HG03097 (cell line): ENCODE results near the gene TMTC2.
"Not testable (repeated sequence)": the region's sequence is repeated elsewhere in the genome, so short reads cannot be mapped to it uniquely, and the experiment has no call there.

Experiments used
- ATAC-seq: cut with Tn5 transposase; IDR thresholded peaks from one replicate; pipeline ENCODE4 v1.9.1; 2021; ENCODE audit not compliant: unreplicated experiment, low FRiP score

The TMTC2 gene

DNA sequence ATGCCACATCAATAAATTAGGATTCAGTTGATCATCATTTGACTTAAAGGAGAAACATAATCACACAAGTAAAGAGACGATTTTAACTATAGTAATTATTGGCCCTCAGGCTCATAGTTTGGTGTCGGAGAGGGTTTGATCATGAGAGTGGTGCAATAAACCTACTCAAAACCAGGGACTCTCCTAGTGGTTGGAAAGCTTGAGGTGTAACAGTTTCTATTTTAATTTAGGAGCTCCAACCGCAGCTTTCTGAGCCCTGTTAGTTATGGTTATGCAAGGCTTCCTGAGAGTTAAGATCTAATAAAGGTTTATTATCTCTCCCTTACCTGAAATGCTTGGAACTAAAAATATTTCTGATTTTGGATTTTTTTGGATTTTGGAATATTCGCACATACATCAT is 36.4 kb downstream of the TMTC2 start:
- ATAC-seq: no peak

DNA sequence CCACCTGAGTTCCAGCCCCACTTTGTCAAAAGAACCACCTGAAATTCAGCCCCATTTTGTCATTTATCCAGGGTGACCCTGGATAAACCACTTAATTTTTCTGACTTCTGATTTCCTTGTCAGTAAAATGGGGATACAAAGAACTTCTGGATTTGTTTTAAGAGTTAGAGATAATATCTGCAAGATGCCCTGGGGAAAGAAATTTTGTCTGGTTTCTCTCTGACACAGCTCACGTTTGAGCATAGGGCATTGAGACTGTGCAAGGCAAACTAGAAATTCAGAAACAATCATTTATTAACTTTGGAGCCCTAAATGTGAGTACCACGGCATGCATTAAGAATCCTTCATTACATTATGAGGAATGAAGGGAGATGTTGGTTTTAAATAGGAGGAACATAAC is 37.2 kb downstream of the TMTC2 start:
- no peak for ATAC-seq

DNA sequence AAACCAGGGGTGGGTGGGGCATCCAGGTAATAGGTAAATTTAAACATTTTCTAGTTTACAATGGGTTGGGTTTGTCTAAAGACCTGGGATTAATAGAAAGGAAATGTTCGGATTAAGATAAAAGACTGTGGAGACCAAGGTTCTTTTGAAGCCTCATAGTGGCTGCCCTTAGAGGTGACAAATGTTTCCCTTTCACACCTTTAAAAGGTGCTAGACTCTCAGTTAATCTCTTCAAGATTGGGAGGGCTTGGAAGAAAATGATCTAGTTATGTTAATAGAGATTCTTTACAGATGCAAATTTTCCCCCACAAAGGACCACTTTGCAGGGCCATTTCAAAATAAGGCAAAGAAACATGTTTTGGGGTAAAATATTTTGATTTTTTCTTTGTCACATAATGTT is 39.0 kb downstream of the TMTC2 start:
- no peak for ATAC-seq

DNA sequence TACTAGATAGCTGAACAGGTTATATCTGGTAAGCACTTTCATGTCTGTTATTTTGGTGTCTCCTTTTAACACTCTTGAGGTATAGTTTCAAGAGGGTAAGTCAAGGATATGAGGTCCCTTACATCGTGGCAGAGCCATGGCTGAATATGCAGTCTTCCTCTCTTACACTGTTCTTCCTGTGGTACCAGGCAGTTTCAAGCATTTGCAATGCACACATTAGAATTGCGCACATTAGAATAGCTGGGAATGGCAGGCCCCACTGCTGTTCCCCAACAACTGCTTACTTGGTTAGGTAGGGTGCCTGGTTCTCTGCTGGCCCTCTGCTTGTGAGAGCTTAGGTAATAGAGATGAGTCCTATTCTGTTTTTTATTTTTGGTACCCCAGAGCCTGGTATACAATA is 41.2 kb downstream of the TMTC2 start:
- ATAC-seq: no peak

DNA sequence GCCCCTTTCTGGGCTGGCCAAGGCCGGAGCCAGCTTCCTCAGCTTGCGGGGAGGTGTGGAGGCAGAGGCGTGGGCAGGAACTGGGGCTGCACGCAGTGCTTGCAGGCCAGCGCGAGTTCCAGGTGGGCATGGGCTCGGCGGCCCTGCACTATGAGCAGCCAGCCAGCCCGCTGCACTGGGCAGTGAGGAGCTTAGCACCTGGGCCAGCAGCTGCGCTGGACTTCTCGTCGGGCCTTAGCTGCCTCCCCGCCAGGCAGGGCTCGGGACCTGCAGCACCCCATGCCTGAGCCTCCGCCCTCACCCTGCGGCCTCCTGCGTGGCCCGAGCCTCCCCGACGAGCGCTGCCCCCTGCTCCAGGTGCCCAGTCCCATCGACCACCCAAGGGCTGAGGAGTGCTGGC is 42.0 kb downstream of the TMTC2 start:
- ATAC-seq: no peak

DNA sequence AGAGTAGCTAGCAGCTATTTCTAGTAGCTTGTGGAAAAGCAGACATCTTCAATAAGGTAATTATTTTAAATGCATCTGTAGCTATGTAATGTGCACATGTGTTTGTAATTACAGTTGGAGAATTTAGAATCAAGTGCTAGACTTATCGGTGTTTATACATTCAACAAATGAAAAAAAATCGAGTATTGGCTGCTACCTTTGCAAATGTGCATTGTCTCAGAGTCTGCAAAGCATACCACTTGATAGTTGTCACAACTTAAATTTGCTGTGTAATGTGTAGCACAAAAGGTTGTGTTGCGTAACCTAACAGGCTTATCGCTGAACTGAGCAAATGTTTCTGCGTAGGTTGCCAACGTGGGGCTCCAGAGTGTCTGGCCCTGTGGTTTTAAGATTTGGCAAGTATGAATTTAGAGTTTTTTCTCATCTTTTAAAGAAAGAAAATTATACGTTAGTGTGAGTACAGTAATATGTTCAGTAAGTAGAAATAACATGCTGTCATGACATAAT is 44.3 kb downstream of the TMTC2 start:
- no peak for ATAC-seq

DNA sequence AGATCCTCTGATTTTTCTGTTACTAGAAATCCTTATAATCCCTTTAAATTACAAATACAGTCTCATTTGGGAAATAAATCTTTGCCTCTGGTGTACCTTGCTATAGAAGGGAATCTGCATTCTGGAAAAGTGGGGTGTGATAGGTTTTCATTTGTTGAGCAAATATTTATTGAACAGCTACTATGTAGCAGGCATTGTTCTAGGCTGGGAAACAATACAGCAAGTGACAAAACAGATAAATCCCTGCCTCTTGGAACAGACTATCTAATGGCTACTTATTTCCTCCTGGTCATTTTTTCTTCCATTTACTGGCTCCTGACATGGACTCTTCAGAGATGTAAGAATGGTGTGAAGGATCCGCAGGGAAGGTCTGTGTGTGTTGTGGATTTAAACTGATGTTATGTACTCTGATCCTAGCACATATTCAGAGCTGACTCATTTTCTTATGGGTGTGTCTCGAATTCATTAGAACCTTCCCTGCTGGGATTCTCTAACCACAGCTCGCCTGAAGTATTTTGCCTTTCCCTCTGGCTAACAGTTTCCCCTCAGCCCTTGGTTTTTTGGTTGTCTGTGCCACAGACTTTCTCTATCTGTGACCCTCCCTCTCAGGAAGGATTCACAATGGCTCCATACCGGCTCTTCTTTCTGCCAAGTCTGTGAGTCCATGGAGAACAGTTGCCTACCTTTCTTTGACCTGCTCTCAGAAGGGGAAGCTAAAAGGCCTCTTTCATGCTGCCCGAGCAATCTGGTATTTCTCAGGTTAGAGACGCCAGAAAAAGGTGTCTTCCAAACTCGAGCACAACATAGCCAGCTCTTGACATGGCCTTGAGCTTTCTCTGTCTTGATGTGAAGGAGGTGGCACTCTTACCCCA is 53.7 kb downstream of the TMTC2 start:
- ATAC-seq: no peak

DNA sequence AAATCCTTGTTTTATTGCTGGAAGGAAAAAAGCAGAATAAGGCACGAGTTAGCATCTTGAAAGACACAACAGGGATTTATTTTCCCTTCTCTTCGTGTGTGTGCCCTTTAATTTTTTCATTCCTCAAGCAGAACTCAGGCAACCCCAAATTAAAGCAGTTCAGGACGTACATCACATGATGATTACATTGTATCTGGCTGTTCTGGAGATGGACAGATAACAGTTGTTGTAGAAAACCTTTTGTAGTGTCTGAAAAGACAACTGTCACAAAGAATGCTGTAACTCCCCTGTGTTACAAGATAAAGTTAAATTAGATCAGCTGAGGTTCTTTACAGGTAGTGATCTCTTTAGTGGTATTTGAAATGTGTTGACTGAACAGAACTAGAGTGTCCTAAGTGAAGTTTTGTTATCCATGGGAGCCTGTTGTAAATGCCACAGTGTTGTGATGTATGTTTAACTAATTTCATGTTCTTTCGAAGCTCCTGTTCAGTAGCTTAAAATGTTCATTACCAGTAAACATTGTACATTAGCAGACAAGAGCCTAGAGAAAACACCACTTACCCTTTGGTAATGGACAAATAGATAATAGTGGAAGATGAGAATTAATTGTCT is 58.5 kb downstream of the TMTC2 start:
- no peak for ATAC-seq

DNA sequence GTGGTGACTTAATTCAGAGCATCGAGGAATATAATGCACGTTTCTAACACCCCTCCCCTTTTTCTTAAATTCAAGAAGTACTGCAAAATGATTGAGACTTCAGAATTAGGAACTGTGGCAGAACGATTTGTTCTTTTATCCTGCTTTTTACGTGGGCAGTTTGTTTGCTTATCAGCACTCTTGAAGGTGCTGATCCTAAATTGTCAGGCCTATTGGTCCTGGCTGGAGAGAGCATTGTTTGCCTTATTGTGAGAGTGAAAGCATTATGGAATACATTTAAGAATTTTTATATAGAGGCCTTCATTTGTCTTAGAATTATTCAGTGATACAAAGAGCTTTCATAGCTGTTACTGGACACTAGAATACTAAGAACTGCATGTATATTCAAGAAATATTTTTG is 59.1 kb downstream of the TMTC2 start:
- no peak for ATAC-seq

DNA sequence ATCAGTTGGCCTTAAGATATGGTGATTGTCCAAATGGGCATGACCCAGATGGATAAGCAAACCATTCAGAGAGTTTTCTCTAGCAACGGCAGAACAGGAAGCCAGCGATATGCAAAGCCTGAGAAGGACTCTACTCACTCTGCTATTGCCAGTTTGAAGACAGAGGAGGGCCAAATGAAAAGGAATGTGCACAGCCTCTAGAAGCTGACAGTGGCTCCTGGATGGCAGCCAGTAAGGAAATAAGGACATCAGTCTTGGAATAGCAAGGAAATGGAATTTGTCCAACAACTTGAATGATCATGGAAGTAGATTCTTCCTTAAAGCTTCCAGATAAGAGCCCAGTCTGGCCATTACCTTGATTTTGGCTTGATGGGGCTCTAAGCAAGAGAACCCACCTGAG is 60.0 kb downstream of the TMTC2 start:
- no peak for ATAC-seq

DNA sequence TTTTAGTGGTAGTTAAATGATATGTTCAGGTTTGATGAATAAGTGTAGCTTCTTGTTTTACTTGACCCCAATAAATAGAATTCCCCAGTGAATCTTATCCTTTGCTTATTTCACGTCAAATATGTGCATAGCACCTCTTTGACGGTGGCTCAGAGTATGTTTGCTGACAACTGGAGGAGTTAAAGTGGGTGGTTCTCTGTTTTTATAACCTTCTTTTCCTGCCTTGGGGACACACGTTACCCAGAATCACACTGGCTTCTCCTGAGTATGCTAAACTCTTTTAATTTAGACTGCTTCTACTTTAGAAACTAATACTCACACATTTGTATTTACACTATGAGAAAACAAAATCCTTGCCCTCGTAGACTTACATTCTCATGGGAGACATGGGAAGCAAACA is 62.3 kb downstream of the TMTC2 start:
- no peak for ATAC-seq

DNA sequence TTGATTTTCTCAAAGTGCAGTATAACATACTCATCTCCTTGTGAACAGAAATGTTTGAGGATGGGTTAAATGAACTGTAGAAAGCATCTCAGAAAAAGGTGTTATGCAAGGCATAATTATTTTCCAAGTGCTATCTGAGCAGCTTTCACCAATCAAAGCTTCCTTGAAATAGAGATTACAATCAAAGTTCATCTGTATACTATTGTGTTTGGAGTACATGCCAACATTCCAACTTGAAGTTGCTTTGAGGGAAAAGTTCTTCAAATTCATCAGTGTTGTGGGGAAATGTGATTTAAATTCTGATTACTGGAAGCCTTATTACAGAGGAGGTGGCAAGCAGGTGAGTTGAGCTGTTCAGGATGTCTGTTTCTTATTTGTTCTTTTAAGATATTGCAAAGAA is 68.2 kb downstream of the TMTC2 start:
- ATAC-seq: no peak

DNA sequence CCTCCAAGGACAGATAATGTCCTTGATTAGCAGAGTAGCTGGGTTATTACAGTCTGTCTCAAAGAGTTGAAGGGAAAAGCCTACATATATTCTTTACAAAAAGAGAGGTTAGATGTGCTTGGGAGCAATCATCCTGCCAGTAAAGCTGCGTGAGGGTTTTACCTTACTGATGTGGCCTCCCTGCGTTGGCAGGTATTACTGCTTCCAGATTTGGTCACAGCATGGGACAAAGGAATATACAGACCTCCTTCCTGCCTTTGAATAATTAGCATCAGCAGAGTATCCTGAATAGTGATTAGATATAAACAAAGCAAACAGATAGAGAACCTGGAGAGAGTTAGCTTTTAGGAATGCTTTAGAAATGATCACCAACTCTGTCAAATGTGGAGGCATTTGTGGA is 69.6 kb downstream of the TMTC2 start:
- no peak for ATAC-seq

DNA sequence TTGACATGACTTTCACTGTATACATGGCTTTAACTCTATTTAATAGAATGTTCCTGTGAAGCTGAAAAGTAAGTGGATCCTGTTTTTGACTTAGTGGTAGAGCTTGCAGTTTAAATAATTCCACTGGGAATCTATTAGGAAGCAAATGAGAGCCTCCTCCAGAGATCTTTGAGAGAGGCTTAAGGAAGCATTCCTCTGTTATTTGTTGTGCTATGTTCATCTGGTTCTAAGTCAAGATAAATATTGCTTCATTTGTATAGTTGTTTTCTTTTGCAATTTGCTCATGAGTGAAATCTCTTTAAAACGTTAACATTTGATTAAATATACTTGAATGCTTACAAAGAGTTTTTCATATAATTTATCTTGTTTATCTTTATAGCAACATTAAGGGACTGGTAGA is 70.4 kb downstream of the TMTC2 start:
- ATAC-seq: no peak

DNA sequence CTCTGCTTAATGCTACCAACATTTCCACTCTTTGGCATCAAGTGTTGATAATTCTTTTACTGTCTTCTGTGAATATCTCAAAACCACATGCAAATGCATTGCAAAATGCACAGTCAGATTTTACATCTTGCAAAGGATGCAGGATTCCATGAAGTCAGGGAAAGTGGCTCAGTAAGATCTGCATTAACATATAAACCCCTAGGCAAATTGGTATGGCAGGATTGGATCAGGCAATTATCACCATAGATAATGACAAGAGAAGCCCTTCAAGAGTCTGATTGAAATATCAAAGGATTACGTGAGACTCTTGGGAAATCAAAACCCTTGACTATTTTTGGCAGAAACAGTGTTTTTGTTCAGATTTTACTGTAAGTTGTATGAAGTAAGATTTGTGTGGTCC is 71.0 kb downstream of the TMTC2 start:
- ATAC-seq: no peak

DNA sequence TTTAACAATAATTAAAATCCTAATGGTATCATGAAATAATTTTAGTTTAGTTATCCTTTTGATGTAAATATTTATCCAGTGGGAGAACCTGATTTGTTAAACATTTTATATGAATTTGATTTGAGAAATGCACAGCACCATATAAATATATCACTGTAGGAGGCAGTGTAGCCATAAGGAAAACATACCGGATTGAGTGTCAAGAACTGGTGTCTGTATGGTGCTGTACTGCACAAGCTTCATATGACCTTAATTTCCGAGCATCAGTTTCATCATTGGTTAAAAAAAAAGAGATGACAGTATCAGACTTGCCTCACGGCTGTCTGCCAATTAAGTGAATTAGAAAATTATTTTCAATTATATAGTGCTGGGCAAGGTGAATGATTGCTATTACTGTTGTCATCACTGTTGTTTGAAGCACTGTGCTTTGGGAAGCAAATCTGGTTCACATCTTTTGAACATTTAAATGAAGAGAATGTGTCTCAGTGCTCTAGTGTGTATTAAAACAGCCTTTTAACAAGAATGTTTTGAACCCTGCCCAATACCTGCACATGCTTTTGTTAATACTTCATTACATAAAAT is 72.1 kb downstream of the TMTC2 start:
- ATAC-seq: no peak

DNA sequence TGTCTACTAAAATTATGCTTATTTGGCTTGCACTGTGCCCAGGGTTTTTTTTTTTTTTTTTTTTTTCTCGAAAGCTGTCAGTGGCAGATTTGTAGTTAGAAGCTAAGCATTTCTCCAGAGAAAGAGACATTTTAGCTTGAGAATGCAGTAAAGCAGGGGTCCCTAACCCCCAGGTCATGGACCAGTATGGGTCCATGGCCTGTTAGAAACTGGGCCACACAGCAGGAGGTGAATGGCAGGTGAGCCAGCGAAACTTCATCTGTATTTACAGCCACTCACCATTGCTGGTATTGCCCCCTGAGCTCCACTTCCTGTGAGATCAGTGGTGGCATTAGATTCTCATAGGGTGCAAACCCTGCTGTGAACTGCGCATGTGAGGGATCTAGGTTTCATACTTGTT is 73.7 kb downstream of the TMTC2 start:
- no peak for ATAC-seq

DNA sequence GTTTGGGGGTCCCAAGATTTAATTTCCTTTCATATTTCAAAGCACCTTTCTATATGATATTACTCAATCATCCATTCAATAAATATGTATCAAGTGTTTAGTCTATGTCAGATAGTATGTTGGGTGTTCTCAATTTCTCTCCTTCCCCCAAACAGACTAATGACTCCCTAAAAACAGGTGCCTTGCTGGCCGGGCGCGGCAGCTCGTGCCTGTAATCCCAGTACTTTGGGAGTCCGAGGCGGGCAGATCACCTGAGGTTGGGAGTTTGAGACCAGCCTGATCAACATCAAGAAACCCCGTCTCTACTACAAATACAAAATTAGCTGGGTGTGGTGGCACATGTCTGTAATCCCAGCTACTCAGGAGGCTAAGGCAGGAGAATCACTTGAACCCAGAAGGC is 78.5 kb downstream of the TMTC2 start:
- not testable (repeated sequence) for ATAC-seq

DNA sequence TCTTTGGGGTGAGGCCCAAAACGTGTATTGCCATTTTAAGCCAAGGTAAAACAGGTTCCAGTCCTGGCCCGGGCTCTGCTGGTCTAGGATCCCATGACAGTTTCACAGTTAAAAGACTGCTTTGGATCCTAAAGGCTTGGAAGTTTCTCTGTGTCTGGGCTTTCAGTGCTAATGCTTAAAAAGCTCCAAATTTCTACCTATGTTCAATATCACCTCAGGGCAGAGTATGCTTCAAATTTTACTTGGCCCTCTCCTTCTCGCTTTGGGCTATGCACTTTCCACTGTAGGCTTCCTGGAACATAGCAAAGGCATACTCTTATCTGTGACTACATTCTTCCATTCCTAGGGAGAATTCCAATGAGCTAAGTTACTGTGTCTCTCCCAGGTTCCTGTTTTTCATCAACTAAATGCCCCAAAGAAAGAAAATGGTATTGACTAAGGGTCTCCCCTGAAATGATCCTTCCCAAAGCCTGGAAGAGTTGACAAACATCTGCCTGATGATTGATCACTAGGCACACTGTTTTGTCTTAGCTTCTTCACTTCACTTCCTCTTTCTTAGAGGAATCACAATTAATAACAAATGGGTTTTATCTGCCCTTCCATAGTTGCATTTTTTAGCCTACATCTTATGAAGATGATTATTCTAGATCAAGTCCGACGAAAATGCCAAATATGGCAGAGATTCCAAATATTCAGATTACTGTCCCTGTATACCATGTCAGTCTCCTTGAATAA is 79.4 kb downstream of the TMTC2 start:
- no peak for ATAC-seq

DNA sequence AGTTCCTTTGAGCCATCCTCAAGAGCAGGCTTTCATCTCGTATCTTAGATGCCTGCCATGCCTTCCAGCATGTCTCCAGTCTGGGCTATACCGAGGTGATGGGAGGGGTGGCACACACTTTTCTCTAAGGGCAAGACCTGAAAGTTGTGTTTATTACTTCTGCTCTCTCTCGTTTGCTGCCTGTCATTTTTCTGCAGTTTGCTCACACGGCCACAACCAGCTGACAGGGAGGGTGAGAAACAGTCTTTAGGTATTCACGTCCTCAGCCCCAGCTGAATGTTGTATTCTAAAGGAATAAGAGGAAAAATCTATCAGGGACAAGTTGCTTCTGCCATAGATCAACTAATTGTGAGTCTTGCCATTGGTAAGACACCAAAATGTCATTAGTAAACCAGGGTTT is 88.0 kb downstream of the TMTC2 start:
- no peak for ATAC-seq

DNA sequence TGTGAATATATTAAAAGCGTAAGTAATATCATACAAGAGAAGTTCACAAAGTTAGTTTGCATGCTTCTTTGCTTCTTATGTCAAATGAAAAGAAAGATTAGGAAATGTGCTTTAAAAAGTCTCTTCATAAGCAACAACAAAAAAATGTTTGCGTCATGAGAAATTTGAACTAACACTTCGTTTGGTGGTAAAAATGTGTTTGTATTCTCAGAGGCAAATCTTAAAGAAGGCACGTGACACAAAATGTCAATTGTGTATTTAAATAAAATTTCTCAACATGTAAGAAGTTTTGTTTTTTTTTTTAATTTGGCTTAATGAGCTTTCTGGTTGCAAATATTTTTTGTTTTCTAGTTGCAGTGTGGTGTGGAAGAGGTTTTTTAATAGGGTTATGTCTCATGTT is 93.8 kb downstream of the TMTC2 start:
- no peak for ATAC-seq
